DND-41 (cell line): ENCODE results near the gene PLG.

Experiments
- EZH2 ChIP-seq: IDR thresholded peaks from 3 replicates; pipeline ENCODE4 v1.6.1; 2012; ENCODE audit warnings: borderline replicate concordance, low read depth, mild to moderate bottlenecking, moderate library complexity, low read length, inconsistent platforms; ENCODE audit not compliant: severe bottlenecking
- TF ChIP-seq, protein P1 (sequence below): IDR thresholded peaks from 2 replicates; pipeline ENCODE4 v1.5.1; 2012; ENCODE audit warnings: borderline replicate concordance, low read length, moderate library complexity, mild to moderate bottlenecking; ENCODE audit not compliant: poor library complexity, severe bottlenecking; ENCODE audit errors: extremely low read depth

DNA sequence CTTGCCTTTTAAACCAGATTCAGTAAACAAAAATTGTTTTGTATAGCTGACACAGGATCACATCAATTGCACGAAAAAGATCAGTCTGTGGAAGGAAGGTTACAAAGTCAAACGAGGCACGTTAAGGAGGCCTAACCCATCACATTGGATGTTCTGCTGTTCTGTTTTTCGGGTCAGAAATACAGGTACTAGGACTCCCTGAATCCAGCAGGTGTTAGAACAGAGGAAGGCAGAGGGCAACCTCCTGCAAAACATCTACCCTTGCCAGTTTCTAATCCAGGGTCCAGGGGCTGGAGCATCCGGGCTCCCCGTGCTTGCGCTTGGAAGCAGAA, 64.6 kb downstream of the PLG start:
- TF ChIP-seq, protein P1, sequence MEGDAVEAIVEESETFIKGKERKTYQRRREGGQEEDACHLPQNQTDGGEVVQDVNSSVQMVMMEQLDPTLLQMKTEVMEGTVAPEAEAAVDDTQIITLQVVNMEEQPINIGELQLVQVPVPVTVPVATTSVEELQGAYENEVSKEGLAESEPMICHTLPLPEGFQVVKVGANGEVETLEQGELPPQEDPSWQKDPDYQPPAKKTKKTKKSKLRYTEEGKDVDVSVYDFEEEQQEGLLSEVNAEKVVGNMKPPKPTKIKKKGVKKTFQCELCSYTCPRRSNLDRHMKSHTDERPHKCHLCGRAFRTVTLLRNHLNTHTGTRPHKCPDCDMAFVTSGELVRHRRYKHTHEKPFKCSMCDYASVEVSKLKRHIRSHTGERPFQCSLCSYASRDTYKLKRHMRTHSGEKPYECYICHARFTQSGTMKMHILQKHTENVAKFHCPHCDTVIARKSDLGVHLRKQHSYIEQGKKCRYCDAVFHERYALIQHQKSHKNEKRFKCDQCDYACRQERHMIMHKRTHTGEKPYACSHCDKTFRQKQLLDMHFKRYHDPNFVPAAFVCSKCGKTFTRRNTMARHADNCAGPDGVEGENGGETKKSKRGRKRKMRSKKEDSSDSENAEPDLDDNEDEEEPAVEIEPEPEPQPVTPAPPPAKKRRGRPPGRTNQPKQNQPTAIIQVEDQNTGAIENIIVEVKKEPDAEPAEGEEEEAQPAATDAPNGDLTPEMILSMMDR: no peak
- TF ChIP-seq EZH2: no peak
